Effector memory CD4-positive, alpha-beta T cell (primary cell): ENCODE data around the gene TBC1D30.

Source experiments
- DNase-seq, 3 donors: peaks; one replicate each; pipeline ENCODE4 v3.0.0-alpha.2; 2020
- H3K27ac ChIP-seq: 2 replicates; pipeline ENCODE4 v1.7.0; 2013; ENCODE audit warnings: mild to moderate bottlenecking, low read length, moderate library complexity; ENCODE audit not compliant: insufficient read depth, poor library complexity, severe bottlenecking
- H3K27me3 ChIP-seq: replicated peaks from 2 replicates; pipeline ENCODE4 v1.7.0; 2013; ENCODE audit warnings: mild to moderate bottlenecking, low read length; ENCODE audit not compliant: insufficient read depth, control insufficient read depth, poor library complexity, severe bottlenecking
- H3K36me3 ChIP-seq: 2 replicates; pipeline ENCODE4 v1.7.0; 2013; ENCODE audit warnings: mild to moderate bottlenecking, low read length, moderate library complexity; ENCODE audit not compliant: control insufficient read depth, insufficient read depth
- H3K4me1 ChIP-seq: 2 replicates; pipeline ENCODE4 v1.7.0; 2013; ENCODE audit warnings: low read length, mild to moderate bottlenecking; ENCODE audit not compliant: control insufficient read depth, insufficient read depth, poor library complexity, severe bottlenecking
- H3K4me3 ChIP-seq: 2 replicates; pipeline ENCODE4 v1.7.0; 2013; ENCODE audit warnings: low read length, low read depth, mild to moderate bottlenecking; ENCODE audit not compliant: insufficient read depth, poor library complexity, severe bottlenecking
- H3K9me3 ChIP-seq: 2 replicates; pipeline ENCODE4 v1.7.0; 2013; ENCODE audit warnings: mild to moderate bottlenecking, low read length, moderate library complexity; ENCODE audit not compliant: control insufficient read depth

The TBC1D30 gene

GRCh38 chr12:64903479-64904152, 79.2 kb downstream of the TBC1D30 start:
- Histone ChIP-seq H3K9me3 (no peaks in the 10 kb centered on the region), H3K27ac (no peak overlapping the region), H3K27me3 (no peaks in the 10 kb centered on the region), H3K4me1 (no peaks in the 10 kb centered on the region), H3K4me3 (no peak overlapping the region), H3K36me3 (no peaks in the 10 kb centered on the region)
- DNase-seq, result no peak

GRCh38 chr12:64907097-64907496, 82.7 kb downstream of the TBC1D30 start:
- no peak overlapping the region for H3K27ac ChIP-seq
- no peaks in the 10 kb centered on the region for H3K4me1 ChIP-seq
- H3K27me3 ChIP-seq, result peaks cover 4% of the 10 kb centered on the region
- H3K9me3 ChIP-seq, result no peaks in the 10 kb centered on the region
- no peaks in the 10 kb centered on the region for H3K36me3 ChIP-seq
- no peak for DNase-seq
- no peak overlapping the region for H3K4me3 ChIP-seq

- Histone ChIP-seq H3K27me3 (peaks cover 4% of the 10 kb centered on the region), H3K4me3 (no peak overlapping the region), H3K27ac (no peak overlapping the region), H3K4me1 (no peaks in the 10 kb centered on the region), H3K9me3 (no peaks in the 10 kb centered on the region), H3K36me3 (no peaks in the 10 kb centered on the region)
- DNase-seq, result no peak
Measured at GRCh38 chr12:64909124-64909523, 84.7 kb downstream of the TBC1D30 start.

DNA sequence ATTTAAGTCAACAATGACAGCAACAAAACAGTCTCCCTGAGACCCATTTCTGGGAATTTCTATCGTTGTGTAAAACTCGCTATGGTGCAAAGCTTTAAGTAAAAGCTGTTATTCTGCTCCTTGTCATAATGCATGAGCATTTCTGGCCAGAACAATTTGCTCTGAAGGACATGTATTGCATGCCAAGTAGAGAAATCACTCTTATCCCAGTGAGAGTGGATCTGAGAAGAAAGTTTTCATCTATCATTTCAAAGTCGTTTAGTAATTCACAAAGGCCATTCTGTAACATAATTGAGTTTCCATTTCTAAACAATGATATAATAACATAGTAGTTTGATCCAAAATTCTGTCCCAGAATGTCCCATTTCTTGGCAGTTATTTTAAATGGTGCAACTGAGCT, 86.6 kb downstream of the TBC1D30 start:
- no peak overlapping the region for H3K27ac ChIP-seq
- H3K27me3 ChIP-seq, result peaks cover 4% of the 10 kb centered on the region
- DNase-seq, result no peak
- no peaks in the 10 kb centered on the region for H3K36me3 ChIP-seq
- no peak overlapping the region for H3K4me3 ChIP-seq
- no peaks in the 10 kb centered on the region for H3K9me3 ChIP-seq
- no peaks in the 10 kb centered on the region for H3K4me1 ChIP-seq

GRCh38 chr12:64911912-64912311, 87.5 kb downstream of the TBC1D30 start:
- no peaks in the 10 kb centered on the region for H3K4me1 ChIP-seq
- peaks cover 4% of the 10 kb centered on the region for H3K27me3 ChIP-seq
- H3K36me3 ChIP-seq, result no peaks in the 10 kb centered on the region
- no peak for DNase-seq
- no peaks in the 10 kb centered on the region for H3K9me3 ChIP-seq
- H3K27ac ChIP-seq, result no peak overlapping the region
- no peak overlapping the region for H3K4me3 ChIP-seq

DNA sequence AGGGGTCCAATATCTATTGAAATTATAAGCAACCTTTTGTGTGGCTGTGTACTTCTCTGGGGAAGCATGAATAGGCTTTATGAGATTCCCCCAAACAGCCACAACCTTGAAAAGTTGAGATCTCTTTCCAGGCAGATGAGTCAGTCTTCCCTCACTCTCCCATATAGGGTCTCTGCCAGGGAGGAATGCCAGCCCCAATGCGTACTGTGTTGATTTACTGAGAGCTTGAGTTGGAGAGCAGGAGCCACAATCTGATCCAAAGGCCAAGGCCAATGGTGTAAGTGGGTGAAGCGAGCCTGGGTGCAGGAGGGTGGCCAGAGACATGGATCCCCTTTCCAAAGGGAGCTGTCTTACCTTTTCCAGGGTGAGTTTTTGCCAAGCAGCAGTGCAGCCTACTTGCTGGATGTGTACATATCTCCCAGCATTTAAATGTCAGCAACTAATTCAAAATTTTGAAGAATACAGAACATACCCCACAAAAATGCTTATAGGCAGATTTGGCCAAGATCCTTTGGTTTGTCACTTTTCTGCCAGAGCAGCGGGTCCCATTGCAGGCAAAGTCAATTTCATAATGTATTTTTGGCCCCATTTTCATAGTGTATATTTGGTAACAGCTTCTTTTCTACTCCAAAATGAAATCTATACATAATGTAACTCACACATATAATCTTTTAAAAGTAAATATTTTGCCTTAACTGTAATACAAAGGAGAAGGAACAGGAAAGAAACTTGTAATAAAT, 88.2 kb downstream of the TBC1D30 start:
- H3K4me3 ChIP-seq, result no peak overlapping the region
- no peak overlapping the region for H3K27ac ChIP-seq
- peaks cover 4% of the 10 kb centered on the region for H3K27me3 ChIP-seq
- no peaks in the 10 kb centered on the region for H3K36me3 ChIP-seq
- no peak for DNase-seq
- no peaks in the 10 kb centered on the region for H3K4me1 ChIP-seq
- H3K9me3 ChIP-seq, result no peaks in the 10 kb centered on the region

DNA sequence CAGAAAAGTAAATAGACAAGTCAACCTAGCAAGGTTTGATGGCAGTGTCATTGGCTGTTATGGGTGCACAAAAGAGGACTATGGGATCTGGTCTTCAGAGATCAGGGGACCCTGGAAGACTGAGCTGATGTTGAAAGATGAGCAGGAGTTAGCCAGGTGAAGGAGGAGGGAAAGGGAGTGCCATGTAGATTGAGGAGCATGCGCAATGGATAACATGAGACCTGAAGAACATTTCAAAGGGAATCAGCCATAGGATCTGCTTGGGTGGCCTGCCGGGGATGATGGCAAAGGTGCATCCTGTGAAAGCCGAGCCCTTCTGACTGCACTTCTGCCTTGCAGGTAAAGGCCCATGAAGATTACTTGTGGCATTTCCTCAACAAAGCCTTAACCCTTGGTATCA, 90.8 kb downstream of the TBC1D30 start:
- H3K4me1 ChIP-seq, result no peaks in the 10 kb centered on the region
- H3K27me3 ChIP-seq, result no peaks in the 10 kb centered on the region

DNA sequence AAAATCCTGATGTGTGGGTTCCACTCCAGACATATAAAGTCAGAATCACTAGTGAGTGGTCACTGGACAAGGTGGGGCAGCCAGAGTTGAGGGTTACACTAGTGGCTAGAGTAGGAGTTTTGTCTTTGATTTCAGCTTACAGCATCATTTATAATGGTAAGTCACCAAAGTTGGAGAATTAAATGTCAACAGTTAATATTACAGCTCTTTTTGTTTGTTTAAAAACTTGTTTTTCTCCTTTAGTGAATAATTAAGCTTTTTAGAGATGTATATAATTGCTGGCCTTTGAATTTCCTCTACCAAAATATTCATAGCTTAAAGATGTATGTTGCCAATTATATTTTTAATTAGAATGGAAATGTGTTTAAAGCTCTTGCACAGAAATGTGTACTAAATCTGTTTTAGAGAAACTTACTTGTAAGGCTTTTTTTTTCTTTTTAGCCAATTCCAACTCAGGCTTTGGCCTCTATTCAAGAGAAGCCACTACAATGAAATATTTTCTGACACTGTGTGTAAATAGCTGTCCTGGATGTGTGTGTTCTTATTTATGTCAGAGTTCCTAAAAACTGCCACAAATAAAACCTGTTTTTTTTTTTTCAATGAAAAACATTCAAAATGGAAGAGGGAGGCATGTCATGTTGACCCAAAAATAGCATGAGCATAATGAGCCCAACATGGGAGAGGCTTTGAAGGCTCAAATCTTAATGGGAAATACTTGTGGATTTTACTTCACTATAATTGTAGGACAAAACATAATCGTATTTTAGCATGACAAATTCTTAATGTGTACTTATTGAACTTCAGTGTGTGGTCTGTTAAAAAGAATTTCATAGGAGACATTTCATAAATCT, 92.2 kb downstream of the TBC1D30 start:
- Histone ChIP-seq H3K9me3 (no peaks in the 10 kb centered on the region), H3K4me3 (no peak overlapping the region), H3K36me3 (no peaks in the 10 kb centered on the region), H3K27me3 (no peaks in the 10 kb centered on the region), H3K4me1 (no peaks in the 10 kb centered on the region), H3K27ac (no peak overlapping the region)
- no peak for DNase-seq

More for the DNA sequence above, 90.8 kb downstream of the TBC1D30 start:
- Histone ChIP-seq H3K27ac (no peak overlapping the region), H3K9me3 (no peaks in the 10 kb centered on the region), H3K4me3 (no peak overlapping the region), H3K36me3 (no peaks in the 10 kb centered on the region)
- no peak for DNase-seq

GRCh38 chr12:64918344-64918743, 93.9 kb downstream of the TBC1D30 start:
- no peaks in the 10 kb centered on the region for H3K36me3 ChIP-seq
- H3K4me1 ChIP-seq, result no peaks in the 10 kb centered on the region
- no peaks in the 10 kb centered on the region for H3K9me3 ChIP-seq
- H3K4me3 ChIP-seq, result no peak overlapping the region
- DNase-seq, result no peak
- no peaks in the 10 kb centered on the region for H3K27me3 ChIP-seq
- H3K27ac ChIP-seq, result no peak overlapping the region

- DNase-seq, result no peak
- Histone ChIP-seq H3K27ac (no peak overlapping the region), H3K27me3 (no peaks in the 10 kb centered on the region), H3K9me3 (no peaks in the 10 kb centered on the region), H3K4me1 (no peaks in the 10 kb centered on the region), H3K4me3 (no peak overlapping the region), H3K36me3 (no peaks in the 10 kb centered on the region)
Measured at GRCh38 chr12:64918801-64919200, 94.4 kb downstream of the TBC1D30 start.
